Neural cell (in vitro differentiated cells): ENCODE data around the gene DOCK4. TPM values are rescaled to one million over a fixed set of nuclear protein-coding genes. Genes with fewer than 3 reads are reported as not detected.

ENCODE experiments used
- H2AFZ ChIP-seq: fragments of 200-600, 300-800 bp; sonication (generic), shearing (Covaris generic); 2 replicates; pipeline ENCODE4 v1.6.0; 2014; ENCODE audit warnings: low read depth, mild to moderate bottlenecking, antibody characterized with exemption, low read length, moderate library complexity
- H3F3A ChIP-seq: fragments of 200-600 bp; shearing (Covaris generic); 2 replicates; pipeline ENCODE4 v1.6.1; 2016; ENCODE audit warnings: mild to moderate bottlenecking, moderate library complexity, mixed read lengths, antibody characterized with exemption, low read length; ENCODE audit not compliant: insufficient read depth, poor library complexity, severe bottlenecking
- H3K27ac ChIP-seq: fragments of 200-600, 300-800 bp; sonication (generic), shearing (Covaris generic); 2 replicates; pipeline ENCODE4 v1.5.1; 2014; ENCODE audit warnings: mild to moderate bottlenecking, low read length, moderate library complexity
- H3K27me3 ChIP-seq: fragments of 300-800, 200-600 bp; sonication (generic), shearing (Covaris generic); 2 replicates; pipeline ENCODE4 v1.6.0; 2014; ENCODE audit warnings: mild to moderate bottlenecking, low read depth, low read length, moderate library complexity; ENCODE audit not compliant: insufficient read depth
- H3K36me3 ChIP-seq: fragments of 300-800, 200-600 bp; sonication (generic), shearing (Covaris generic); 2 replicates; pipeline ENCODE4 v1.5.1; 2014; ENCODE audit warnings: mild to moderate bottlenecking, antibody characterized with exemption, low read length, moderate library complexity; ENCODE audit not compliant: insufficient read depth
- H3K4me2 ChIP-seq: fragments of 300-800, 200-600 bp; sonication (generic), shearing (Covaris generic); 2 replicates; pipeline ENCODE4 v1.6.0; 2014; ENCODE audit warnings: mild to moderate bottlenecking, low read length
- H3K4me3 ChIP-seq: fragments of 300-800, 200-600 bp; sonication (generic), shearing (Covaris generic); 2 replicates; pipeline ENCODE4 v1.5.1; 2014; ENCODE audit warnings: mild to moderate bottlenecking, low read length, moderate library complexity
- H3K79me2 ChIP-seq: fragments of 200-600 bp; shearing (Covaris generic); replicated peaks from 2 replicates; pipeline ENCODE4 v1.6.0; 2014; ENCODE audit warnings: mild to moderate bottlenecking, low read length, moderate library complexity; ENCODE audit not compliant: insufficient read depth
- H3K9ac ChIP-seq: fragments of 300-800, 200-600 bp; sonication (generic), shearing (Covaris generic); 2 replicates; pipeline ENCODE4 v1.6.1; 2016; ENCODE audit warnings: mild to moderate bottlenecking, low read length, mixed read lengths
- H3K9me2 ChIP-seq: fragments of 200-600 bp; shearing (Covaris generic); 2 replicates; pipeline ENCODE4 v1.6.1; 2016; ENCODE audit warnings: mild to moderate bottlenecking, low read length, mixed read lengths; ENCODE audit not compliant: insufficient read depth
- H3K9me3 ChIP-seq: fragments of 200-600, 300-800 bp; sonication (generic), shearing (Covaris generic); 2 replicates; pipeline ENCODE4 v1.6.1; 2016; ENCODE audit warnings: mild to moderate bottlenecking, mixed run types, low read length, moderate library complexity, mixed read lengths
- H4K20me1 ChIP-seq: fragments of 200-600 bp; shearing (Covaris generic); 2 replicates; pipeline ENCODE4 v1.6.1; 2016; ENCODE audit warnings: mild to moderate bottlenecking, mixed run types; ENCODE audit not compliant: insufficient read depth
- CTCF ChIP-seq: fragments of 450-650 bp; IDR thresholded peaks from 2 replicates; pipeline ENCODE4 v1.5.1; 2014; ENCODE audit warnings: antibody characterized with exemption, mild to moderate bottlenecking, moderate library complexity; ENCODE audit not compliant: poor library complexity, severe bottlenecking
- EP300 ChIP-seq: fragments of 450-650 bp; conservative IDR thresholded peaks from 2 replicates; pipeline ENCODE4 v1.6.1; 2014; ENCODE audit warnings: antibody characterized with exemption, mild to moderate bottlenecking, moderate library complexity; ENCODE audit not compliant: poor library complexity, severe bottlenecking
- EZH2 ChIP-seq: fragments of 200-600, 300-800 bp; shearing (Covaris generic), sonication (generic); IDR thresholded peaks from 2 replicates; pipeline ENCODE4 v1.6.1; 2014; ENCODE audit warnings: antibody characterized with exemption, low read length, borderline replicate concordance, mild to moderate bottlenecking; ENCODE audit not compliant: insufficient read depth, poor library complexity, severe bottlenecking
- MXI1 ChIP-seq: fragments of 450-650 bp; conservative IDR thresholded peaks from 2 replicates; pipeline ENCODE4 v1.6.1; 2014; ENCODE audit warnings: antibody characterized with exemption, mild to moderate bottlenecking; ENCODE audit not compliant: poor library complexity, severe bottlenecking
- POLR2AphosphoS5 ChIP-seq: IDR thresholded peaks from 2 replicates; pipeline ENCODE4 v1.6.1; 2012
- RAD21 ChIP-seq: fragments of 450-650 bp; conservative IDR thresholded peaks from 2 replicates; pipeline ENCODE4 v1.6.1; 2014; ENCODE audit warnings: antibody characterized with exemption, mild to moderate bottlenecking, moderate library complexity
- REST ChIP-seq: IDR thresholded peaks from 2 replicates; pipeline ENCODE4 v1.6.1; 2012; ENCODE audit warnings: borderline replicate concordance
- SMC3 ChIP-seq: fragments of 450-650 bp; conservative IDR thresholded peaks from 2 replicates; pipeline ENCODE4 v1.6.1; 2014; ENCODE audit warnings: antibody characterized with exemption, mild to moderate bottlenecking, moderate library complexity; ENCODE audit not compliant: poor library complexity
- TAF1 ChIP-seq: IDR thresholded peaks from 2 replicates; pipeline ENCODE4 v1.6.1; 2012; ENCODE audit warnings: low read depth
- polyA plus RNA-seq: library from polyadenylated mRNA; depleted of rRNA; stranded (reverse); fragments of >200 nt; gene quantifications from 2 replicates; pipeline ENCODE4 v1.2.3, GENCODE V29; 2014

Gene DOCK4
- polyA plus RNA-seq, 1 donor from 2014 or later: 28.1 TPM

- Histone ChIP-seq H3K4me2 (no peak overlapping the region), H3K9me2 (no peaks in the 10 kb centered on the region), H3K79me2 (no peaks in the 10 kb centered on the region), H3F3A (no peaks in the 10 kb centered on the region), H3K36me3 (peaks cover 9% of the 10 kb centered on the region), H3K9me3 (no peaks in the 10 kb centered on the region), H4K20me1 (no peaks in the 10 kb centered on the region), H3K27me3 (no peaks in the 10 kb centered on the region), H3K27ac (no peak overlapping the region), H2AFZ (no peak overlapping the region), H3K4me3 (no peak overlapping the region), H3K9ac (no peak overlapping the region)
- no peak for TF ChIP-seq EZH2
- no peak for TF ChIP-seq RAD21
- no peak for TF ChIP-seq SMC3
- TF ChIP-seq EP300: no peak
- TF ChIP-seq POLR2AphosphoS5: no peak
- TF ChIP-seq REST: no peak
- TF ChIP-seq TAF1: no peak
- no peak for TF ChIP-seq CTCF
- TF ChIP-seq MXI1: no peak
These were observed 477.6 kb downstream of the DOCK4 start for GRCh38 chr7:111728635-111728995.

GRCh38 chr7:111727905-111728634, 478.1 kb downstream of the DOCK4 start:
- Histone ChIP-seq H3K36me3 (peaks cover 6% of the 10 kb centered on the region), H3K4me2 (no peak overlapping the region), H3F3A (no peaks in the 10 kb centered on the region), H3K9ac (no peak overlapping the region), H4K20me1 (no peaks in the 10 kb centered on the region), H3K27me3 (no peaks in the 10 kb centered on the region), H3K27ac (no peak overlapping the region), H3K4me3 (no peak overlapping the region), H3K9me2 (no peaks in the 10 kb centered on the region), H3K79me2 (no peaks in the 10 kb centered on the region), H2AFZ (no peak overlapping the region), H3K9me3 (no peaks in the 10 kb centered on the region)
- no peak for TF ChIP-seq EZH2
